Caco-2 (cell line): ENCODE measurements around the gene ADAM15. TPM values are rescaled to one million over a fixed set of nuclear protein-coding genes. Genes with fewer than 3 reads are reported as not detected.

Source experiments
- BruUV-seq: library from RNA; stranded (reverse); fragments of 400-500 nt; replicated peaks from 2 replicates; lab custom pipeline; 2021; lab: Mats Ljungman, UMichigan
- CTCF ChIA-PET: fragments of 300-600 bp; sonication (Branson Sonifier 250); formaldehyde crosslinking; loops from one replicate; lab custom pipeline; 2022; ENCODE audit warnings: antibody characterized with exemption; lab: Charles Lee
- POLR2A ChIA-PET: fragments of 300-600 bp; sonication (Branson Sonifier 250); formaldehyde crosslinking; loops from one replicate; lab custom pipeline; 2022; ENCODE audit warnings: antibody characterized with exemption; lab: Charles Lee
- DNase-seq, 2 experiments: peaks; one replicate each; pipeline versions ENCODE4 v3.0.0 to v3.0.0-alpha.2; 2020 to 2022
- H3K27me3 ChIP-seq: replicated peaks from 2 replicates; pipeline ENCODE4 v1.6.0; 2011; ENCODE audit warnings: low read length; ENCODE audit not compliant: control insufficient read depth, insufficient read depth
- H3K36me3 ChIP-seq: 2 replicates; pipeline ENCODE4 v1.5.1; 2011; ENCODE audit warnings: low read length; ENCODE audit not compliant: control insufficient read depth, insufficient read depth
- H3K4me1 ChIP-seq: fragments of 250-450 bp; sonication (Bioruptor Pico); 2 replicates; pipeline ENCODE4 v1.5.1; 2020; ENCODE audit warnings: mild to moderate bottlenecking
- H3K4me3 ChIP-seq: 2 replicates; pipeline ENCODE4 v1.5.1; 2011; ENCODE audit warnings: low read depth, mild to moderate bottlenecking, control low read depth, low read length
- H3K9me3 ChIP-seq: fragments of 250-450 bp; sonication (Bioruptor Pico); 2 replicates; pipeline ENCODE4 v1.5.1; 2020; ENCODE audit warnings: mild to moderate bottlenecking, moderate library complexity
- H3K27ac Mint-ChIP-seq: one replicate; pipeline ENCODE4 v1.8.0; 2022; ENCODE audit warnings: mixed read lengths; ENCODE audit not compliant: unreplicated experiment
- H3K27me3 Mint-ChIP-seq: one replicate; pipeline ENCODE4 v1.8.0; 2022; ENCODE audit warnings: mixed read lengths; ENCODE audit not compliant: insufficient read depth, unreplicated experiment
- H3K36me3 Mint-ChIP-seq: one replicate; pipeline ENCODE4 v1.8.0; 2022; ENCODE audit warnings: mild to moderate bottlenecking, mixed read lengths; ENCODE audit not compliant: insufficient read depth, unreplicated experiment
- H3K4me1 Mint-ChIP-seq: one replicate; pipeline ENCODE4 v1.8.0; 2022; ENCODE audit warnings: low read depth, mixed read lengths; ENCODE audit not compliant: unreplicated experiment
- H3K4me3 Mint-ChIP-seq: one replicate; pipeline ENCODE4 v1.8.0; 2022; ENCODE audit warnings: mild to moderate bottlenecking, moderate library complexity, mixed read lengths; ENCODE audit not compliant: unreplicated experiment
- H3K9me3 Mint-ChIP-seq: one replicate; pipeline ENCODE4 v1.8.0; 2022; ENCODE audit warnings: mixed read lengths; ENCODE audit not compliant: unreplicated experiment
- CTCF ChIP-seq, 2 experiments: fragments of 200-600 bp in 1 of 2; IDR thresholded peaks; 1 replicate in 1 of 2; 2 replicates in 1 of 2; pipeline versions ENCODE4 v1.5.1 to v1.8.0; 2011 to 2022; ENCODE audit warnings: antibody characterized with exemption in 1 of 2, control low read depth in 1 of 2, inconsistent platforms in 1 of 2, low read depth in 1 of 2, low read length in 1 of 2, mild to moderate bottlenecking in 1 of 2, moderate library complexity in 1 of 2; ENCODE audit not compliant: insufficient read depth in 1 of 2, severe bottlenecking in 1 of 2, unreplicated experiment in 1 of 2
- intact Hi-C: fragments of 100-400 bp; cut with micrococcal nuclease; formaldehyde crosslinking; loops from one replicate; pipeline ENCODE4 v1.10.0; 2022; ENCODE audit not compliant: unreplicated experiment
- total RNA-seq: library from RNA; stranded (reverse); gene quantifications from 2 replicates; pipeline ENCODE4 v1.2.3, GENCODE V29; 2022

The ADAM15 gene
- total RNA-seq, 1 experiment from 2014 or later = 44.0 TPM

- Histone ChIP-seq H3K4me1 (peaks cover 53% of the 10 kb centered on the region), H3K4me3 (no peak overlapping the region), H3K36me3 (peaks cover 4% of the 10 kb centered on the region), H3K27me3 (no peaks in the 10 kb centered on the region), H3K9me3 (no peaks in the 10 kb centered on the region)
- no peak for DNase-seq
- H3K9me3 Mint-ChIP-seq = no peaks in the 10 kb centered on the region
- BruUV-seq = no TSS peak
- TF ChIP-seq CTCF (IDR thresholded peaks at IDR 0.05; ENCODE audit: insufficient read depth in 1 of 2, low read depth in 1 of 2, low read length in 1 of 2, severe bottlenecking in 1 of 2, unreplicated experiment in 1 of 2) = no peak
- intact Hi-C loops = no loop called here
- H3K27ac Mint-ChIP-seq = peak overlapping the region; percentile 71
- POLR2A ChIA-PET = interaction anchor here (0.6 kb wide), 1 partner anchor 45 kb away, joined by 3 read pairs; no protein-coding TSS in a partner anchor
- CTCF ChIA-PET = interaction anchor here (1.9 to 3.2 kb wide), 2 partner anchors 12 kb away, joined by 16 to 18 read pairs; no protein-coding TSS in a partner anchor
- no peaks in the 10 kb centered on the region for H3K27me3 Mint-ChIP-seq
- H3K4me3 Mint-ChIP-seq = peak overlapping the region; percentile 96
- H3K4me1 Mint-ChIP-seq = peaks cover 25% of the 10 kb centered on the region
- peaks cover 44% of the 10 kb centered on the region for H3K36me3 Mint-ChIP-seq
These were observed 45.8 kb upstream of the ADAM15 start for GRCh38 chr1:155005076-155006011.

- Mint-ChIP-seq H3K36me3 (peaks cover 32% of the 10 kb centered on the region), H3K4me1 (peaks cover 25% of the 10 kb centered on the region), H3K4me3 (peak overlapping the region; percentile 3), H3K27ac (peak overlapping the region; percentile 71), H3K27me3 (no peaks in the 10 kb centered on the region), H3K9me3 (no peaks in the 10 kb centered on the region)
- H3K4me1 ChIP-seq = peaks cover 55% of the 10 kb centered on the region
- intact Hi-C loops = no loop called here
- BruUV-seq = no TSS peak
- DNase-seq = no peak
- no peak for TF ChIP-seq CTCF (IDR thresholded peaks at IDR 0.05; ENCODE audit: insufficient read depth in 1 of 2, low read depth in 1 of 2, low read length in 1 of 2, severe bottlenecking in 1 of 2, unreplicated experiment in 1 of 2)
- H3K9me3 ChIP-seq = no peaks in the 10 kb centered on the region
- ChIA-PET CTCF (interaction anchor here (0.6 to 1.9 kb wide), 3 partner anchors 11 to 141 kb away, joined by 3 to 18 read pairs (median 6); no protein-coding TSS in a partner anchor), POLR2A (interaction anchor here (1.2 kb wide), 1 partner anchor 11 kb away, joined by 4 read pairs; no protein-coding TSS in a partner anchor)
- H3K36me3 ChIP-seq = peaks cover 4% of the 10 kb centered on the region
- H3K4me3 ChIP-seq = no peak overlapping the region
- no peaks in the 10 kb centered on the region for H3K27me3 ChIP-seq
These were observed 44.5 kb upstream of the ADAM15 start for GRCh38 chr1:155006601-155007101.

- ChIA-PET CTCF (interaction anchor here (0.5 to 2.3 kb wide), 5 partner anchors 8 to 453 kb away, joined by 3 to 18 read pairs (median 6); no protein-coding TSS in a partner anchor), POLR2A (interaction anchor here (1.2 kb wide), 1 partner anchor 10 kb away, joined by 4 read pairs; no protein-coding TSS in a partner anchor)
- Histone ChIP-seq H3K36me3 (peaks cover 4% of the 10 kb centered on the region), H3K27me3 (no peaks in the 10 kb centered on the region), H3K9me3 (no peaks in the 10 kb centered on the region), H3K4me3 (no peak overlapping the region), H3K4me1 (peaks cover 55% of the 10 kb centered on the region)
- DNase-seq = no peak
- no peak for TF ChIP-seq CTCF (IDR thresholded peaks at IDR 0.05; ENCODE audit: insufficient read depth in 1 of 2, low read depth in 1 of 2, low read length in 1 of 2, severe bottlenecking in 1 of 2, unreplicated experiment in 1 of 2)
- no TSS peak for BruUV-seq
- no peaks in the 10 kb centered on the region for H3K27me3 Mint-ChIP-seq
- intact Hi-C loops = no loop called here
- H3K4me3 Mint-ChIP-seq = peak overlapping the region; percentile 3
- no peak overlapping the region for H3K27ac Mint-ChIP-seq
- peaks cover 28% of the 10 kb centered on the region for H3K36me3 Mint-ChIP-seq
- H3K4me1 Mint-ChIP-seq = peaks cover 25% of the 10 kb centered on the region
- H3K9me3 Mint-ChIP-seq = no peaks in the 10 kb centered on the region
These were observed 43.8 kb upstream of the ADAM15 start for GRCh38 chr1:155007251-155007828.
